SK-N-SH (cell line): Measurements from ENCODE around the gene MKRN2. TPM values are rescaled to one million over a fixed set of nuclear protein-coding genes. Genes with fewer than 3 reads are reported as not detected.

Experiments
- CTCF ChIA-PET: fragments of 300-600, 350-600 bp; formaldehyde crosslinking; extraction: SDS; loops from one replicate; lab custom pipeline; 2021; lab: Yijun Ruan, JAX
- POLR2A ChIA-PET: fragments of 350-600 bp; sonication (Branson Sonifier 250); formaldehyde crosslinking; extraction: SDS; loops from one replicate; lab custom pipeline; 2020; ENCODE audit warnings: antibody characterized with exemption, inconsistent platforms; lab: Yijun Ruan, JAX
- DNase-seq: peaks from one replicate; pipeline ENCODE4 v3.0.0; 2012
- H2AFZ ChIP-seq: fragments of 200-600 bp; sonication (generic); 2 replicates; pipeline ENCODE4 v1.8.1; 2016; ENCODE audit warnings: antibody characterized with exemption, mild to moderate bottlenecking, low read depth
- H3F3A ChIP-seq: fragments of 200-600 bp; sonication (generic); replicated peaks from 2 replicates; pipeline ENCODE3; 2016; ENCODE audit warnings: antibody characterized with exemption, mild to moderate bottlenecking; ENCODE audit not compliant: insufficient read depth
- H3K27ac ChIP-seq, 2 experiments: fragments of 200-500 bp in 1 of 2; fragments of 200-600 bp in 1 of 2; sonication (Bioruptor generic) in 1 of 2; sonication (generic), shearing (Covaris generic) in 1 of 2; 2 replicates each; pipeline versions ENCODE4 v1.5.1 to v1.6.1; 2014 to 2016; ENCODE audit warnings: low read depth in 2 of 2, inconsistent platforms in 1 of 2, low read length in 1 of 2, mild to moderate bottlenecking in 1 of 2, mixed read lengths in 1 of 2
- H3K27me3 ChIP-seq: fragments of 200-600 bp; sonication (generic), shearing (Covaris generic); 2 replicates; pipeline ENCODE4 v1.6.1; 2016; ENCODE audit warnings: mixed run types; ENCODE audit not compliant: insufficient read depth
- H3K36me3 ChIP-seq, 2 experiments: fragments of 200-500 bp in 1 of 2; fragments of 200-600 bp in 1 of 2; sonication (Bioruptor generic) in 1 of 2; sonication (generic) in 1 of 2; replicated peaks in 1 of 2; 2 replicates each; pipeline versions ENCODE3 to v1.5.1; 2014 to 2016; ENCODE audit warnings: low read length in 1 of 2, mild to moderate bottlenecking in 1 of 2; ENCODE audit not compliant: insufficient read depth in 2 of 2, control insufficient read depth in 1 of 2
- H3K4me1 ChIP-seq, 2 experiments: fragments of 200-500 bp in 1 of 2; fragments of 200-600 bp in 1 of 2; sonication (Bioruptor generic) in 1 of 2; sonication (generic), shearing (Covaris generic) in 1 of 2; 2 replicates each; pipeline versions ENCODE4 v1.5.1 to v1.6.1; 2014 to 2016; ENCODE audit warnings: low read depth in 1 of 2, low read length in 1 of 2, mixed run types in 1 of 2; ENCODE audit not compliant: insufficient read depth in 2 of 2, control insufficient read depth in 1 of 2
- H3K4me2 ChIP-seq: fragments of 200-600 bp; sonication (generic), shearing (Covaris generic); 2 replicates; pipeline ENCODE4 v1.6.1; 2017; ENCODE audit warnings: mixed run types
- H3K4me3 ChIP-seq, 2 experiments: fragments of 200-500 bp in 1 of 2; fragments of 200-600 bp in 1 of 2; sonication (Bioruptor generic) in 1 of 2; sonication (generic), shearing (Covaris generic) in 1 of 2; 2 replicates each; pipeline versions ENCODE4 v1.5.1 to v1.8.1; 2014 to 2016; ENCODE audit warnings: low read depth in 2 of 2, inconsistent platforms in 1 of 2, low read length in 1 of 2, mild to moderate bottlenecking in 1 of 2, mixed read lengths in 1 of 2, moderate library complexity in 1 of 2
- H3K79me2 ChIP-seq: fragments of 200-600 bp; sonication (generic); 2 replicates; pipeline ENCODE4 v1.8.1; 2017; ENCODE audit warnings: mild to moderate bottlenecking; ENCODE audit not compliant: insufficient read depth
- H3K9ac ChIP-seq: fragments of 200-600 bp; sonication (generic); 2 replicates; pipeline ENCODE4 v1.6.1; 2017; ENCODE audit warnings: mixed run types
- H3K9me2 ChIP-seq: fragments of 200-600 bp; sonication (generic); 2 replicates; pipeline ENCODE4 v1.6.1; 2017; ENCODE audit warnings: mixed run types
- H3K9me3 ChIP-seq: fragments of 200-600 bp; sonication (generic); 2 replicates; pipeline ENCODE4 v1.6.1; 2017; ENCODE audit warnings: mixed run types, mild to moderate bottlenecking, moderate library complexity
- H4K20me1 ChIP-seq: fragments of 200-600 bp; sonication (generic); 2 replicates; pipeline ENCODE4 v1.6.1; 2017; ENCODE audit warnings: mild to moderate bottlenecking, mixed run types; ENCODE audit not compliant: insufficient read depth
- CHD2 ChIP-seq: fragments of 150-350 bp; IDR thresholded peaks from 2 replicates; pipeline ENCODE4 v1.6.1; 2018; ENCODE audit warnings: low read length; ENCODE audit not compliant: partially characterized antibody
- ELF1 ChIP-seq: IDR thresholded peaks from 2 replicates; pipeline ENCODE4 v1.4.0; 2012
- EP300 ChIP-seq, 2 experiments: IDR thresholded peaks; 2 replicates each; pipeline versions ENCODE4 v1.4.0 to v1.6.1; 2012; ENCODE audit warnings: borderline replicate concordance in 1 of 2, low read depth in 1 of 2, low read length in 1 of 2
- FOXJ3 ChIP-seq: sonication (generic); formaldehyde crosslinking; IDR thresholded peaks from 2 replicates; pipeline ENCODE4 v1.5.1; 2020; ENCODE audit warnings: mild to moderate bottlenecking, missing genetic modification reagents
- GABPA ChIP-seq: IDR thresholded peaks from 2 replicates; pipeline ENCODE4 v1.4.0; 2012; ENCODE audit warnings: low read depth, mild to moderate bottlenecking
- GATA2 ChIP-seq: sonication (generic); formaldehyde crosslinking; IDR thresholded peaks from 2 replicates; pipeline ENCODE4 v1.5.0; 2020; ENCODE audit warnings: mild to moderate bottlenecking, missing genetic modification reagents
- MEF2A ChIP-seq: IDR thresholded peaks from 2 replicates; pipeline ENCODE4 v1.4.0; 2012; ENCODE audit warnings: low read depth, borderline replicate concordance
- MXI1 ChIP-seq: IDR thresholded peaks from 2 replicates; pipeline ENCODE4 v1.6.1; 2012; ENCODE audit warnings: mild to moderate bottlenecking, low read depth, low read length, improper control_type of control experiment
- POLR2AphosphoS5 ChIP-seq: IDR thresholded peaks from 2 replicates; pipeline ENCODE4 v1.6.1; 2012; ENCODE audit warnings: low read depth, low read length
- RAD21 ChIP-seq: IDR thresholded peaks from 2 replicates; pipeline ENCODE4 v1.6.1; 2012; ENCODE audit warnings: mild to moderate bottlenecking, low read length
- RCOR1 ChIP-seq: fragments of 150-350 bp; IDR thresholded peaks from 2 replicates; pipeline ENCODE4 v1.6.1; 2017; ENCODE audit warnings: antibody characterized with exemption, low read length
- RFX5 ChIP-seq: IDR thresholded peaks from 2 replicates; pipeline ENCODE4 v1.6.1; 2012; ENCODE audit warnings: mild to moderate bottlenecking, improper control_type of control experiment, low read length
- RXRA ChIP-seq: IDR thresholded peaks from 2 replicates; pipeline ENCODE4 v1.4.0; 2012; ENCODE audit warnings: low read depth, mild to moderate bottlenecking, borderline replicate concordance
- TCF12 ChIP-seq: IDR thresholded peaks from 2 replicates; pipeline ENCODE4 v1.4.0; 2012
- WGBS: methylation state at CpG from one replicate; pipeline ENCODE4 v1.1.6; 2017; ENCODE audit warnings: low lambda C conversion rate; 5-methylcytosine and 5-hydroxymethylcytosine counted together
- polyA plus RNA-seq, 3 experiments: library from polyadenylated mRNA; depleted of rRNA; stranded (reverse); fragments of >200 nt; gene quantifications; 2 replicates each; pipeline ENCODE4 v1.2.3, GENCODE V29; 2012
- TF ChIP-seq, protein P1 (sequence below): IDR thresholded peaks from 2 replicates; pipeline ENCODE4 v1.4.0; 2012; ENCODE audit warnings: low read depth, borderline replicate concordance
- TF ChIP-seq, protein P2 (sequence below): IDR thresholded peaks from 2 replicates; pipeline ENCODE4 v1.6.1; 2012; ENCODE audit warnings: mild to moderate bottlenecking, low read depth, low read length, moderate library complexity
- TF ChIP-seq, protein P3 (sequence below): IDR thresholded peaks from 2 replicates; pipeline ENCODE4; 2012

MKRN2 gene
- polyA plus RNA-seq, 1 of the 3 experiments (the other 2 are of a cell fraction), result 29.8 TPM

DNA sequence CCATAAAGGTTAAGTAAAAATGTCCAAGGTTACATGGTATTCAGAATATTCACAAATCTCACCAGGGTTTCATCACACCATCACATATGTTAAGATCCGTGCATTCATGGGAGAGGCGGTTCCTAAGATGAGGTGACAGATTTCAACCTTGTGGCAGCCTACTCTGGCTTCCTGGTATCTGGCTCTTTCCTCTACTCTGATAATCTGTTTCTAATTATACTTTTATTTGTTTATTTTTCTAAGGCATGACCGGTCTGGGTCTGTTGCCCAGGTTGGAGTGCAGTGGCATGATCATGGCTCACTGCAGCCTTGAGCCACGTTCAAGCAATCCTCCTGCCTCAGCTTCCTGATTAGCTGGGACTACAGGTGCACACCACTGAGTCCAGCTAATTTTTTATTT lies 72.7 kb downstream of the MKRN2 start:
- H4K20me1 ChIP-seq, result peaks cover 94% of the 10 kb centered on the region
- no peak overlapping the region for H3K9ac ChIP-seq
- TF ChIP-seq CHD2 (peak; percentile 29), ELF1 (no peak), EP300 (IDR thresholded peaks at IDR 0.05; ENCODE audit: borderline replicate concordance in 1 of 2, low read depth in 1 of 2, low read length in 1 of 2) (peak in 1 of 2 experiments; percentile 21; a peak in 1 of 4 replicates), RXRA (no peak), RCOR1 (peak; percentile 57; the same call in 1 of the 2 replicates), GATA2 (CRISPR knock-in tag) (no peak), TCF12 (peak; percentile 55), MXI1 (peak; percentile 84; the same call in 1 of the 2 replicates), FOXJ3 (CRISPR knock-in tag) (peak; percentile 66), GABPA (no peak), RAD21 (no peak; the same call in 1 of the 2 replicates), POLR2AphosphoS5 (no peak), MEF2A (no peak), RFX5 (no peak)
- TF ChIP-seq, protein P1, sequence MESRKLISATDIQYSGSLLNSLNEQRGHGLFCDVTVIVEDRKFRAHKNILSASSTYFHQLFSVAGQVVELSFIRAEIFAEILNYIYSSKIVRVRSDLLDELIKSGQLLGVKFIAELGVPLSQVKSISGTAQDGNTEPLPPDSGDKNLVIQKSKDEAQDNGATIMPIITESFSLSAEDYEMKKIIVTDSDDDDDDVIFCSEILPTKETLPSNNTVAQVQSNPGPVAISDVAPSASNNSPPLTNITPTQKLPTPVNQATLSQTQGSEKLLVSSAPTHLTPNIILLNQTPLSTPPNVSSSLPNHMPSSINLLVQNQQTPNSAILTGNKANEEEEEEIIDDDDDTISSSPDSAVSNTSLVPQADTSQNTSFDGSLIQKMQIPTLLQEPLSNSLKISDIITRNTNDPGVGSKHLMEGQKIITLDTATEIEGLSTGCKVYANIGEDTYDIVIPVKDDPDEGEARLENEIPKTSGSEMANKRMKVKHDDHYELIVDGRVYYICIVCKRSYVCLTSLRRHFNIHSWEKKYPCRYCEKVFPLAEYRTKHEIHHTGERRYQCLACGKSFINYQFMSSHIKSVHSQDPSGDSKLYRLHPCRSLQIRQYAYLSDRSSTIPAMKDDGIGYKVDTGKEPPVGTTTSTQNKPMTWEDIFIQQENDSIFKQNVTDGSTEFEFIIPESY, result no peak
- TF ChIP-seq, protein P2, sequence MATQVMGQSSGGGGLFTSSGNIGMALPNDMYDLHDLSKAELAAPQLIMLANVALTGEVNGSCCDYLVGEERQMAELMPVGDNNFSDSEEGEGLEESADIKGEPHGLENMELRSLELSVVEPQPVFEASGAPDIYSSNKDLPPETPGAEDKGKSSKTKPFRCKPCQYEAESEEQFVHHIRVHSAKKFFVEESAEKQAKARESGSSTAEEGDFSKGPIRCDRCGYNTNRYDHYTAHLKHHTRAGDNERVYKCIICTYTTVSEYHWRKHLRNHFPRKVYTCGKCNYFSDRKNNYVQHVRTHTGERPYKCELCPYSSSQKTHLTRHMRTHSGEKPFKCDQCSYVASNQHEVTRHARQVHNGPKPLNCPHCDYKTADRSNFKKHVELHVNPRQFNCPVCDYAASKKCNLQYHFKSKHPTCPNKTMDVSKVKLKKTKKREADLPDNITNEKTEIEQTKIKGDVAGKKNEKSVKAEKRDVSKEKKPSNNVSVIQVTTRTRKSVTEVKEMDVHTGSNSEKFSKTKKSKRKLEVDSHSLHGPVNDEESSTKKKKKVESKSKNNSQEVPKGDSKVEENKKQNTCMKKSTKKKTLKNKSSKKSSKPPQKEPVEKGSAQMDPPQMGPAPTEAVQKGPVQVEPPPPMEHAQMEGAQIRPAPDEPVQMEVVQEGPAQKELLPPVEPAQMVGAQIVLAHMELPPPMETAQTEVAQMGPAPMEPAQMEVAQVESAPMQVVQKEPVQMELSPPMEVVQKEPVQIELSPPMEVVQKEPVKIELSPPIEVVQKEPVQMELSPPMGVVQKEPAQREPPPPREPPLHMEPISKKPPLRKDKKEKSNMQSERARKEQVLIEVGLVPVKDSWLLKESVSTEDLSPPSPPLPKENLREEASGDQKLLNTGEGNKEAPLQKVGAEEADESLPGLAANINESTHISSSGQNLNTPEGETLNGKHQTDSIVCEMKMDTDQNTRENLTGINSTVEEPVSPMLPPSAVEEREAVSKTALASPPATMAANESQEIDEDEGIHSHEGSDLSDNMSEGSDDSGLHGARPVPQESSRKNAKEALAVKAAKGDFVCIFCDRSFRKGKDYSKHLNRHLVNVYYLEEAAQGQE, result no peak
- TF ChIP-seq, protein P3, sequence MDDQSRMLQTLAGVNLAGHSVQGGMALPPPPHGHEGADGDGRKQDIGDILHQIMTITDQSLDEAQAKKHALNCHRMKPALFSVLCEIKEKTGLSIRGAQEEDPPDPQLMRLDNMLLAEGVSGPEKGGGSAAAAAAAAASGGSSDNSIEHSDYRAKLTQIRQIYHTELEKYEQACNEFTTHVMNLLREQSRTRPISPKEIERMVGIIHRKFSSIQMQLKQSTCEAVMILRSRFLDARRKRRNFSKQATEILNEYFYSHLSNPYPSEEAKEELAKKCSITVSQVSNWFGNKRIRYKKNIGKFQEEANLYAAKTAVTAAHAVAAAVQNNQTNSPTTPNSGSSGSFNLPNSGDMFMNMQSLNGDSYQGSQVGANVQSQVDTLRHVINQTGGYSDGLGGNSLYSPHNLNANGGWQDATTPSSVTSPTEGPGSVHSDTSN, result no peak
- TF ChIP-seq, all 33 proteins: peak for 6

More for the DNA sequence above, 72.7 kb downstream of the MKRN2 start:
- WGBS, result 44% methylated on average over 4 of the region's 4 CpGs
- ChIA-PET POLR2A (no interaction called here), CTCF (no interaction called here)
- DNase-seq, result peak; percentile 71
- no peak overlapping the region for H3K4me3 ChIP-seq
- peaks cover 100% of the 10 kb centered on the region for H3K79me2 ChIP-seq
- peaks cover 14% of the 10 kb centered on the region for H3F3A ChIP-seq
- H3K9me3 ChIP-seq, result no peaks in the 10 kb centered on the region
- H3K27ac ChIP-seq, result peak overlapping the region in 1 of 2 experiments; percentile 44; a peak in 2 of 4 replicates
- no peaks in the 10 kb centered on the region for H3K27me3 ChIP-seq
- H3K36me3 ChIP-seq, result peaks cover 0 to 3% of the 10 kb centered on the region in 2 experiments
- H2AFZ ChIP-seq, result no peak overlapping the region
- peaks cover 11% of the 10 kb centered on the region in 2 experiments; a peak in 3 of 4 replicates for H3K4me1 ChIP-seq
- no peak overlapping the region for H3K4me2 ChIP-seq
- no peaks in the 10 kb centered on the region for H3K9me2 ChIP-seq
